ENCODE results near the gene PRKG1.

PRKG1 gene

DNA sequence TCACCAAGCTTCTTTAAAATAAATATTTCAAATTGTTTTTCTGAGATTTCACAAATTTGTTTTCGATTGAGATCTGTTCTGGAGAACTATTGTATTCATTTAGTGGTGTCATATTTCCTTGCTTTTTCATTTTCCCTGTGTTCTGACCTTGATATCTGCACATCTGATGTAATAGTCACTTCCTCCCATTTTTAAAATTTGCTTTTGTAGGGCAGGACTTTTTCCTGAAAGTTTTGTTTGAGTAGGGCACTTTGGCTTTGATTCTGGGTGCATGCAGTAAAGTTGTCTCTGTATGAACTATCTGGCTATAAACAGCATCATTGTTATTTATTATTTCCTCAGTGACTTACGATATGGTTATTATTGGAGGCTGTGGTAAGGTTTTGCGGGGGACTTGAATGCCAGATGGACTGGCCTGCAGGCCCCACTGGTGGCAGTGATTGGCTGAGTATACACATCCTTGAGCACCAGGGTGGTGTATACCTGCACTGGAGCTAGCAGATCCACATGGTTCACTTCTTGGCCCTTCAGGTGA, 541.5 kb downstream of the PRKG1 start:
- H3K23ac ChIP-seq (ENCODE audit: low read depth, low read length, poor library complexity) = no peak overlapping the region
- no peak overlapping the region for H2BK15ac ChIP-seq (ENCODE audit: low read length)
- no peak for DNase-seq (ENCODE audit: low spot score)
- H3K36me3 ChIP-seq (replicated peaks in 1 of 2; ENCODE audit: control insufficient read depth in 2 of 2, insufficient read depth in 2 of 2, low read length in 2 of 2) = no peaks in the 10 kb centered on the region
- H3K27ac ChIP-seq (replicated peaks; ENCODE audit: low read length) = no peak overlapping the region
- no CpG with 5 or more reads among the region's 3 CpGs for WGBS, 2 donors (ENCODE audit: extremely low coverage in 2 of 2, insufficient read length in 2 of 2, insufficient replicate concordance in 1 of 2)
- no peak overlapping the region for H3K4ac ChIP-seq (ENCODE audit: low read length)
- no peaks in the 10 kb centered on the region for H3K79me1 ChIP-seq (ENCODE audit: low read depth, low read length)
- no peak overlapping the region for H3K9ac ChIP-seq (ENCODE audit: low read depth, low read length, poor library complexity)
- H3K4me3 ChIP-seq (ENCODE audit: low read length in 2 of 2) = no peak overlapping the region
- no peak overlapping the region for H2BK12ac ChIP-seq (ENCODE audit: low read length)
- no peaks in the 10 kb centered on the region for H3K27me3 ChIP-seq (ENCODE audit: control insufficient read depth in 3 of 3, insufficient read depth in 3 of 3, low read depth in 1 of 3, low read length in 3 of 3)
- H4K91ac ChIP-seq (ENCODE audit: low read depth, low read length, poor library complexity) = no peak overlapping the region
- no peak overlapping the region for H2BK120ac ChIP-seq (ENCODE audit: low read depth, low read length)
- no peaks in the 10 kb centered on the region for H3K4me1 ChIP-seq (ENCODE audit: control insufficient read depth in 2 of 2, insufficient read depth in 1 of 2, low read depth in 1 of 2, low read length in 2 of 2)
- no peak overlapping the region for H4K8ac ChIP-seq (ENCODE audit: low read depth, low read length)
- no peak overlapping the region for H3K14ac ChIP-seq (ENCODE audit: low read length)
- H2BK5ac ChIP-seq (ENCODE audit: low read length) = no peak overlapping the region
- H2AK5ac ChIP-seq (ENCODE audit: low read depth, low read length) = no peak overlapping the region
- no peak overlapping the region for H3K4me2 ChIP-seq (ENCODE audit: insufficient read depth, low read length, poor library complexity, severe bottlenecking)
- no peak overlapping the region for H2AFZ ChIP-seq (ENCODE audit: low read length)
- H3K9me3 ChIP-seq (replicated peaks in 1 of 2; ENCODE audit: control insufficient read depth in 2 of 2, insufficient read depth in 1 of 2, low read depth in 1 of 2, low read length in 2 of 2) = no peaks in the 10 kb centered on the region
- H3K18ac ChIP-seq (ENCODE audit: low read length) = no peak overlapping the region

DNA sequence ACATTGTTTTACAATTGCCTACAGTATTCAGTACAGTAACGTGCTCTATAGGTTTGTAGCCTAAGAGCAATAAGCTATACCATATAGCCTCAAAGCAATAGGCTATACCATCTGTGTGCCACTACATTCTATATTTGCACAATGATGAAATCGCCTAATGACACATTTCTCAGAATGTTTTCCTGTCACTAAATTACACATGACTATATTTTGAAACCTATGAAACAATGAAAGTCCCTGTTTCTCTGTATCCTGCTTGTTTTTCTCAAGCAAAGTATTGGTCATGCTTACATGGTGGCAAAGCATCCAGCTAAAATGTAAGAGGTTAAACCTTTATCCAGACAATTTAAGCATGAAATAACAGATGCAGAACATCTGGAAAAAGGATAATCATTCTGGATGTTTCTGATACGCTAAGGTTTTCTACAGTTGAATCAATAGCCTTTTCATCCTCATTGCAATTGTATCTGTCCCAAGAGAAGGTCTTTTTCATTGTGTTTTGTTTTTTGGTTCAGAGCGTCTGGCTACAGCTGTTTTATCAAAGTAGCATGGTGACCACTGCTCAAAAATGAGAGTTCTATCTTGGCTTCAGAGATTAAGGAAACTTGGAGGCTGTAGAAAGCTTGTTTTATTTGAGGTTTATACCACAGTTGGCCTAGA, 543.4 kb downstream of the PRKG1 start:
- Histone ChIP-seq H3K14ac (ENCODE audit: low read length) (no peak overlapping the region), H4K91ac (ENCODE audit: low read depth, low read length, poor library complexity) (no peak overlapping the region), H2AFZ (ENCODE audit: low read length) (no peak overlapping the region), H2BK120ac (ENCODE audit: low read depth, low read length) (no peak overlapping the region), H3K9me3 (replicated peaks in 1 of 2; ENCODE audit: control insufficient read depth in 2 of 2, insufficient read depth in 1 of 2, low read depth in 1 of 2, low read length in 2 of 2) (no peaks in the 10 kb centered on the region), H2BK12ac (ENCODE audit: low read length) (no peak overlapping the region), H3K4me3 (ENCODE audit: low read length in 2 of 2) (no peak overlapping the region), H3K27ac (replicated peaks; ENCODE audit: low read length) (no peak overlapping the region), H3K23ac (ENCODE audit: low read depth, low read length, poor library complexity) (no peak overlapping the region), H2AK5ac (ENCODE audit: low read depth, low read length) (no peak overlapping the region), H3K27me3 (ENCODE audit: control insufficient read depth in 3 of 3, insufficient read depth in 3 of 3, low read depth in 1 of 3, low read length in 3 of 3) (no peaks in the 10 kb centered on the region), H4K8ac (ENCODE audit: low read depth, low read length) (no peak overlapping the region), H2BK5ac (ENCODE audit: low read length) (no peak overlapping the region), H3K4me2 (ENCODE audit: insufficient read depth, low read length, poor library complexity, severe bottlenecking) (no peak overlapping the region), H3K36me3 (replicated peaks in 1 of 2; ENCODE audit: control insufficient read depth in 2 of 2, insufficient read depth in 2 of 2, low read length in 2 of 2) (no peaks in the 10 kb centered on the region), H3K4me1 (ENCODE audit: control insufficient read depth in 2 of 2, insufficient read depth in 1 of 2, low read depth in 1 of 2, low read length in 2 of 2) (no peaks in the 10 kb centered on the region), H2BK15ac (ENCODE audit: low read length) (no peak overlapping the region), H3K9ac (ENCODE audit: low read depth, low read length, poor library complexity) (no peak overlapping the region), H3K79me1 (ENCODE audit: low read depth, low read length) (no peaks in the 10 kb centered on the region), H3K4ac (ENCODE audit: low read length) (no peak overlapping the region), H3K18ac (ENCODE audit: low read length) (no peak overlapping the region)
- no peak for DNase-seq (ENCODE audit: low spot score)
- WGBS, 2 donors (ENCODE audit: extremely low coverage in 2 of 2, insufficient read length in 2 of 2, insufficient replicate concordance in 1 of 2) = no CpG with 5 or more reads among the region's 4 CpGs

DNA sequence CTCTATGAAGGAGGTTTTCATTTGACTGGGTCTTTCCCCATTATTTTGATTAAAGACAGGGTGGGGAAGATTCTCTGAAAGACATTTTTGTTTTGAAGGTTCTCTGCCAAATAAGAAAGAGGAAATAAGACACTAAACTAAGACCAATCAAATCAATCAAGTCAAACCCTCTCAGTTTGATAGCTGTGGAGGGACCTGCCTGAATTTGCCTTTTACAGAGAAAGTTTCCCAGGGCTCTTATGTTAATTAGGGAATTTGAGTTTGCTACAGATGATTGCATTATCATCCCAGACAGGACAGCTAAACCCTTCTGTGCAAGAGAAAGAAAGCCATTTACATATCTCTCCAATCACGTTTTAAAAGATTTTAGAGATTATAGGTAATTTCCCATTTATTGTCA, 545.1 kb downstream of the PRKG1 start:
- Histone ChIP-seq H2AFZ (ENCODE audit: low read length) (no peak overlapping the region), H3K23ac (ENCODE audit: low read depth, low read length, poor library complexity) (no peak overlapping the region), H3K36me3 (replicated peaks in 1 of 2; ENCODE audit: control insufficient read depth in 2 of 2, insufficient read depth in 2 of 2, low read length in 2 of 2) (no peaks in the 10 kb centered on the region), H3K4ac (ENCODE audit: low read length) (no peak overlapping the region), H2AK5ac (ENCODE audit: low read depth, low read length) (no peak overlapping the region), H2BK15ac (ENCODE audit: low read length) (no peak overlapping the region), H4K91ac (ENCODE audit: low read depth, low read length, poor library complexity) (no peak overlapping the region), H3K27ac (replicated peaks; ENCODE audit: low read length) (no peak overlapping the region), H3K14ac (ENCODE audit: low read length) (no peak overlapping the region), H2BK120ac (ENCODE audit: low read depth, low read length) (no peak overlapping the region), H3K9ac (ENCODE audit: low read depth, low read length, poor library complexity) (no peak overlapping the region), H3K79me1 (ENCODE audit: low read depth, low read length) (no peaks in the 10 kb centered on the region), H3K4me3 (ENCODE audit: low read length in 2 of 2) (no peak overlapping the region), H3K27me3 (ENCODE audit: control insufficient read depth in 3 of 3, insufficient read depth in 3 of 3, low read depth in 1 of 3, low read length in 3 of 3) (no peaks in the 10 kb centered on the region), H4K8ac (ENCODE audit: low read depth, low read length) (no peak overlapping the region), H3K4me2 (ENCODE audit: insufficient read depth, low read length, poor library complexity, severe bottlenecking) (no peak overlapping the region), H3K4me1 (ENCODE audit: control insufficient read depth in 2 of 2, insufficient read depth in 1 of 2, low read depth in 1 of 2, low read length in 2 of 2) (no peaks in the 10 kb centered on the region), H2BK5ac (ENCODE audit: low read length) (no peak overlapping the region), H3K18ac (ENCODE audit: low read length) (no peak overlapping the region), H3K9me3 (replicated peaks in 1 of 2; ENCODE audit: control insufficient read depth in 2 of 2, insufficient read depth in 1 of 2, low read depth in 1 of 2, low read length in 2 of 2) (no peaks in the 10 kb centered on the region), H2BK12ac (ENCODE audit: low read length) (no peak overlapping the region)
- WGBS, 2 donors (ENCODE audit: extremely low coverage in 2 of 2, insufficient read length in 2 of 2, insufficient replicate concordance in 1 of 2) = no CpG with 5 or more reads among the region's 1 CpG
- no peak for DNase-seq (ENCODE audit: low spot score)

DNA sequence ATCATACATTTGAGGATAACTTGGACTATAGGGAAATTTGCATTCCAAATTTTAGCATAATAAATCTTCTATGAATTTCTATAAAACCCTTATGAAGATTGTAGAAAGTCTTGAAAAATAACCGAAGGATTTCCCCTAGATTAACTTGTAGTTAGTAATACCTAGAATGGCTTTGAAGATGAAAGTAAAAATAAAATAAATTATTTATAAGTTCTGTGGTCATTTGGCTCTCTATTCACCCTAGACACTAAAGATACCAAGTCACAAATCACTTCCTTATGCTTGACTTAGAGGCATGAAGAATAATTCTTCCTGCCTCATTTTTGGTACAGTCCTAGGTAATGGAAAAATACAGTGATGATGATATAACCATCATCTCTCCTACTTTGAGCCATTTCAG, 545.8 kb downstream of the PRKG1 start:
- H2BK12ac ChIP-seq (ENCODE audit: low read length) = no peak overlapping the region
- H2AK5ac ChIP-seq (ENCODE audit: low read depth, low read length) = no peak overlapping the region
- no peak overlapping the region for H3K9ac ChIP-seq (ENCODE audit: low read depth, low read length, poor library complexity)
- H2BK5ac ChIP-seq (ENCODE audit: low read length) = no peak overlapping the region
- no peak overlapping the region for H3K27ac ChIP-seq (replicated peaks; ENCODE audit: low read length)
- H3K79me1 ChIP-seq (ENCODE audit: low read depth, low read length) = no peaks in the 10 kb centered on the region
- no peak overlapping the region for H3K4me3 ChIP-seq (ENCODE audit: low read length in 2 of 2)
- H3K4me1 ChIP-seq (ENCODE audit: control insufficient read depth in 2 of 2, insufficient read depth in 1 of 2, low read depth in 1 of 2, low read length in 2 of 2) = no peaks in the 10 kb centered on the region
- no peaks in the 10 kb centered on the region for H3K36me3 ChIP-seq (replicated peaks in 1 of 2; ENCODE audit: control insufficient read depth in 2 of 2, insufficient read depth in 2 of 2, low read length in 2 of 2)
- H4K91ac ChIP-seq (ENCODE audit: low read depth, low read length, poor library complexity) = no peak overlapping the region
- H3K18ac ChIP-seq (ENCODE audit: low read length) = no peak overlapping the region
- H3K14ac ChIP-seq (ENCODE audit: low read length) = no peak overlapping the region
- no peak overlapping the region for H2AFZ ChIP-seq (ENCODE audit: low read length)
- H3K27me3 ChIP-seq (ENCODE audit: control insufficient read depth in 3 of 3, insufficient read depth in 3 of 3, low read depth in 1 of 3, low read length in 3 of 3) = no peaks in the 10 kb centered on the region
- no peak overlapping the region for H2BK120ac ChIP-seq (ENCODE audit: low read depth, low read length)
- no peaks in the 10 kb centered on the region for H3K9me3 ChIP-seq (replicated peaks in 1 of 2; ENCODE audit: control insufficient read depth in 2 of 2, insufficient read depth in 1 of 2, low read depth in 1 of 2, low read length in 2 of 2)
- H3K4me2 ChIP-seq (ENCODE audit: insufficient read depth, low read length, poor library complexity, severe bottlenecking) = no peak overlapping the region
- H2BK15ac ChIP-seq (ENCODE audit: low read length) = no peak overlapping the region
- no peak for DNase-seq (ENCODE audit: low spot score)
- H3K4ac ChIP-seq (ENCODE audit: low read length) = no peak overlapping the region
- H3K23ac ChIP-seq (ENCODE audit: low read depth, low read length, poor library complexity) = no peak overlapping the region
- H4K8ac ChIP-seq (ENCODE audit: low read depth, low read length) = no peak overlapping the region
- no CpG with 5 or more reads among the region's 1 CpG for WGBS, 2 donors (ENCODE audit: extremely low coverage in 2 of 2, insufficient read length in 2 of 2, insufficient replicate concordance in 1 of 2)
